GM12865 (cell line): ENCODE data around the gene CLASRP.

ENCODE experiments used
- DNase-seq: peaks from one replicate; pipeline ENCODE4 v3.0.0; 2010; ENCODE audit warnings: low read depth
- H3K4me3 ChIP-seq: 2 replicates; pipeline ENCODE4 v1.5.1; 2011; ENCODE audit warnings: mild to moderate bottlenecking, low read depth, low read length, control low read depth
- CTCF ChIP-seq: IDR thresholded peaks from 2 replicates; pipeline ENCODE4 v1.5.1; 2011; ENCODE audit warnings: low read length, control low read depth, low read depth, inconsistent platforms; ENCODE audit not compliant: insufficient read depth; ENCODE audit errors: missing control alignments

Gene CLASRP

GRCh38 chr19:45094707-45095106 is 55.9 kb downstream of the CLASRP start:
- no peak for DNase-seq
- H3K4me3 ChIP-seq: peak overlapping the region; percentile 68; the same call in 1 of the 2 replicates
- TF ChIP-seq CTCF: no peak

- no peak for TF ChIP-seq CTCF
- H3K4me3 ChIP-seq: no peak overlapping the region
- DNase-seq: no peak
Observed at GRCh38 chr19:45095496-45096413, 56.9 kb downstream of the CLASRP start.

- TF ChIP-seq CTCF: no peak
- DNase-seq: no peak
- H3K4me3 ChIP-seq: no peak overlapping the region
Observed at GRCh38 chr19:45096700-45097099, 57.9 kb downstream of the CLASRP start.

GRCh38 chr19:45097450-45097775 is 58.6 kb downstream of the CLASRP start:
- no peak for TF ChIP-seq CTCF
- H3K4me3 ChIP-seq: no peak overlapping the region
- DNase-seq: no peak

GRCh38 chr19:45097776-45098520 is 59.1 kb downstream of the CLASRP start:
- TF ChIP-seq CTCF: no peak
- no peak for DNase-seq
- H3K4me3 ChIP-seq: no peak overlapping the region

- no peak overlapping the region for H3K4me3 ChIP-seq
- DNase-seq: no peak
- no peak for TF ChIP-seq CTCF
Observed at GRCh38 chr19:45098521-45099466, 59.9 kb downstream of the CLASRP start.
